HUES48 (cell line): ENCODE data around the gene TCP11.

Experiments
- H3K27ac ChIP-seq: one replicate; pipeline ENCODE4 v1.7.0; 2013; ENCODE audit warnings: low read depth, low read length, inconsistent platforms
- H3K27me3 ChIP-seq: 2 replicates; pipeline ENCODE4 v1.6.1; 2013; ENCODE audit warnings: mild to moderate bottlenecking, low read length; ENCODE audit not compliant: control insufficient read depth, insufficient read depth
- H3K36me3 ChIP-seq: 2 replicates; pipeline ENCODE4 v1.6.1; 2013; ENCODE audit warnings: low read length; ENCODE audit not compliant: control insufficient read depth, insufficient read depth
- H3K4me1 ChIP-seq: 2 replicates; pipeline ENCODE4 v1.6.1; 2013; ENCODE audit warnings: mild to moderate bottlenecking, low read length; ENCODE audit not compliant: control insufficient read depth, insufficient read depth
- H3K4me3 ChIP-seq: 2 replicates; pipeline ENCODE4 v1.5.1; 2013; ENCODE audit warnings: mild to moderate bottlenecking, low read depth, low read length
- H3K9ac ChIP-seq: 2 replicates; pipeline ENCODE4 v1.6.1; 2013; ENCODE audit warnings: mild to moderate bottlenecking, low read depth, low read length, moderate library complexity
- H3K9me3 ChIP-seq: 2 replicates; pipeline ENCODE4 v1.6.1; 2013; ENCODE audit warnings: low read length; ENCODE audit not compliant: control insufficient read depth, insufficient read depth

Gene TCP11

DNA sequence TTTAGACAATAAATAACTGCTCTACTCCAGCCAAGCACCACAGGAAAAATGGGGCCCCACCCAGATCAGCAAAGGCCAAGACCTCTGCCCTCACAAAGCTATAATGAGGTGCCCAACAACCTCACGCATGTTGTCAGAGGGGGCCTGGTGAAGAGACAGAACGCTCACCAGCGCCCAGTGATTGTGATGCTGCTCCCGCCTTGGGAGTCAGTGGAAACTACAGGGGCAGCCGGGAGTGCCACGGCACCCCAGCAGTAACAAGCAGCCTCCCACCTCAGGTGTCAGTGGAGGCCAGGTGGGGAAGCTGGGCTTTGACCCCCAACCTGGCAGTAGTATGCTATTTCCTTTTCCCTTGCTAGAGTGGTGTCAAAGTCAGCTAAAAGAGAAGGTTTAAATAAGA, 47.4 kb downstream of the TCP11 start:
- no peak overlapping the region for H3K27ac ChIP-seq

DNA sequence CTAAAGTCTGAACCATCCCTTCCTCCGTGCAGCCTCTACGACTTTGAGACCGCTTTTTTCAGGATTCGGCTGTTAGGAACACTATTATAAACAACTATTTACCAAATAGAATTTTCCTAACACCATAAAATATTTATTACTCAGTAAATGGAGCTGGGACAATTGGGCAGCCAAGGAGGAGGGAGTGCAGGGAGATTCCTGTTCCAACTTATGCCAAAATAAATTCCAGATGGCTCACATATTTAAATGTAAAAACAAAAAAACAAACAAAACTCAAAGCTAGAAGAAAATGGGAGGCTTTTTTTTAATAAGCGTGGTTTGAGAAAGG, 48.1 kb downstream of the TCP11 start:
- H3K36me3 ChIP-seq, result peaks cover 11% of the 10 kb centered on the region
- no peaks in the 10 kb centered on the region for H3K27me3 ChIP-seq
- H3K9me3 ChIP-seq, result no peaks in the 10 kb centered on the region
- H3K4me3 ChIP-seq, result no peak overlapping the region
- H3K9ac ChIP-seq, result no peak overlapping the region
- H3K4me1 ChIP-seq, result peaks cover 16% of the 10 kb centered on the region
- H3K27ac ChIP-seq, result no peak overlapping the region

More for the DNA sequence above, 47.4 kb downstream of the TCP11 start:
- Histone ChIP-seq H3K36me3 (peaks cover 5% of the 10 kb centered on the region; the same call in 1 of the 2 replicates), H3K4me3 (no peak overlapping the region), H3K4me1 (peaks cover 16% of the 10 kb centered on the region), H3K27me3 (no peaks in the 10 kb centered on the region), H3K9me3 (no peaks in the 10 kb centered on the region), H3K9ac (no peak overlapping the region)

DNA sequence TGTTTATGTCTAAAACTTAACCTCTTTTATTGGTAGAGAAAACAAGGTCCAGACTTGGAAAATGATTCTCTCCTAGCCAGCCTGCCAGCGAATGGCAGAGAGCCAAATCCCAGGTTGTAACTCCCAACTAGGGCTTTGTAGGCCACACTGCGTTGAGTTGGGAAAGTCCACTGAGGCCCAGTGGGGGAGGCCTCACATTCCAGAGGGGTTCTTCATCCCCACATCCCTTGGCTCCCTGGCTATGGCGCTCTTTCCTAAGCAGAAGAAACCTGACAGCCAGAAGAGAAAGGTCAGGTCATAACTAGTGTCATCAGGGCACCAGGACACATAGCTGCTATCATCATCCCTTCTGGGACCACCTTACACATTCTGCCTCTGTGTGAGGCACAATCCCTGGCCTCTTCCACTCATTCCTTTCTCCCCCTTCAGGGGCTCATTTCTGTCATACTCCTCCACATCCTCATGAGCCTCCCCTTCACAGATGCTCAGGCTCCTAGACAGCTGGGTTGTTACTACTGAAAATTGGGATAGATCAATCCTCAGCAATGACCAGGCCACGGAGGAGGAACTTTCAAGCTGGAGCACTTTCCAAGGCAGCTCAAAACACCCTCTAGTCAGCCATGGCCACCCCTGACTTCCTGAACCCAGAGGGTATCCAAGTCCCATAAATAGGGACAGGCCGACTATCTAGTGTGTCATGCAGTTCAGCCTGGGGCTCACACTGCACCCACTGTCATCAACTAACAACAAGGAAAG, 48.6 kb downstream of the TCP11 start:
- H3K4me3 ChIP-seq, result no peak overlapping the region
- peaks cover 16% of the 10 kb centered on the region for H3K4me1 ChIP-seq
- no peak overlapping the region for H3K27ac ChIP-seq
- peaks cover 16% of the 10 kb centered on the region for H3K36me3 ChIP-seq
- H3K27me3 ChIP-seq, result no peaks in the 10 kb centered on the region
- H3K9me3 ChIP-seq, result no peaks in the 10 kb centered on the region
- H3K9ac ChIP-seq, result no peak overlapping the region

- Histone ChIP-seq H3K27me3 (no peaks in the 10 kb centered on the region), H3K9me3 (no peaks in the 10 kb centered on the region)
Observed at GRCh38 chr6:35091346-35092083, 49.6 kb downstream of the TCP11 start.

GRCh38 chr6:35090734-35091133, 50.4 kb downstream of the TCP11 start:
- no peaks in the 10 kb centered on the region for H3K9me3 ChIP-seq
- no peak overlapping the region for H3K9ac ChIP-seq
- peaks cover 2% of the 10 kb centered on the region; the same call in 1 of the 2 replicates for H3K4me1 ChIP-seq
- H3K36me3 ChIP-seq, result peaks cover 33% of the 10 kb centered on the region
- no peak overlapping the region for H3K27ac ChIP-seq
- H3K27me3 ChIP-seq, result no peaks in the 10 kb centered on the region
- no peak overlapping the region for H3K4me3 ChIP-seq

More at GRCh38 chr6:35091346-35092083, 49.6 kb downstream of the TCP11 start:
- peaks cover 25% of the 10 kb centered on the region for H3K36me3 ChIP-seq
- H3K4me3 ChIP-seq, result no peak overlapping the region
- H3K27ac ChIP-seq, result no peak overlapping the region
- H3K4me1 ChIP-seq, result peaks cover 9% of the 10 kb centered on the region
- H3K9ac ChIP-seq, result no peak overlapping the region; the same call in 1 of the 2 replicates

DNA sequence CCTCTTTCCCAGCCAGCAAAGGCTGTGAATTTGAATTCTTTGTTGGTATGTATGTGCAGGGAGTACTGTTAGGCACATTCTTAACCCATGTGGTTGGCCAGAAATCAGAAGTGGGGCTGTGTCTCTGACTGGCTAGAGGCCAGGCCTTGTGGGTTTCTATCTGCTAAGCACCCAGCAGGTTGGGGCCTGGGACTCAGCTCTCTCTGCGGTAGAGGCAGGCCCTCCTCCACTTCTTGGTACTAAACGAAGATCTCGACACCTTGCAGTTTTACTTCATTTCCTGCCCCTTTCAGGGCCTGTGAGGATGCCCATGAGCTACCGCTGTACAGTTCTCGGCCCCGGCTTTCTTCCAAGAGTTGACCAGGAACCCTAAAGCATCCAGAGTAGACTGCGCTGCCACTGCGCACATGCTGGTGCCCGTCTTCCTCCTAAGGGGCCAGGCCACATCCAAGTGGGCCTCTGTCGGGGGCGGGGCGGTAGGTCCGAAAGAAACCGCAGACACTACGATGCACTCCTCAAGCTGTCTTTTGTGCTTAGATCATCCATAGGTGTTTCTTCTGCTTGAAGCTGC, 51.1 kb downstream of the TCP11 start:
- H3K9me3 ChIP-seq, result no peaks in the 10 kb centered on the region
- H3K4me3 ChIP-seq, result no peak overlapping the region
- no peak overlapping the region for H3K27ac ChIP-seq
- H3K27me3 ChIP-seq, result no peaks in the 10 kb centered on the region
- no peak overlapping the region for H3K9ac ChIP-seq
- peaks cover 39% of the 10 kb centered on the region for H3K36me3 ChIP-seq
- no peaks in the 10 kb centered on the region; the same call in 1 of the 2 replicates for H3K4me1 ChIP-seq

GRCh38 chr6:35089216-35089934, 51.8 kb downstream of the TCP11 start:
- Histone ChIP-seq H3K4me3 (no peak overlapping the region), H3K9me3 (no peaks in the 10 kb centered on the region), H3K4me1 (no peaks in the 10 kb centered on the region; the same call in 1 of the 2 replicates), H3K27me3 (no peaks in the 10 kb centered on the region), H3K27ac (no peak overlapping the region), H3K36me3 (peaks cover 45% of the 10 kb centered on the region), H3K9ac (no peak overlapping the region)

DNA sequence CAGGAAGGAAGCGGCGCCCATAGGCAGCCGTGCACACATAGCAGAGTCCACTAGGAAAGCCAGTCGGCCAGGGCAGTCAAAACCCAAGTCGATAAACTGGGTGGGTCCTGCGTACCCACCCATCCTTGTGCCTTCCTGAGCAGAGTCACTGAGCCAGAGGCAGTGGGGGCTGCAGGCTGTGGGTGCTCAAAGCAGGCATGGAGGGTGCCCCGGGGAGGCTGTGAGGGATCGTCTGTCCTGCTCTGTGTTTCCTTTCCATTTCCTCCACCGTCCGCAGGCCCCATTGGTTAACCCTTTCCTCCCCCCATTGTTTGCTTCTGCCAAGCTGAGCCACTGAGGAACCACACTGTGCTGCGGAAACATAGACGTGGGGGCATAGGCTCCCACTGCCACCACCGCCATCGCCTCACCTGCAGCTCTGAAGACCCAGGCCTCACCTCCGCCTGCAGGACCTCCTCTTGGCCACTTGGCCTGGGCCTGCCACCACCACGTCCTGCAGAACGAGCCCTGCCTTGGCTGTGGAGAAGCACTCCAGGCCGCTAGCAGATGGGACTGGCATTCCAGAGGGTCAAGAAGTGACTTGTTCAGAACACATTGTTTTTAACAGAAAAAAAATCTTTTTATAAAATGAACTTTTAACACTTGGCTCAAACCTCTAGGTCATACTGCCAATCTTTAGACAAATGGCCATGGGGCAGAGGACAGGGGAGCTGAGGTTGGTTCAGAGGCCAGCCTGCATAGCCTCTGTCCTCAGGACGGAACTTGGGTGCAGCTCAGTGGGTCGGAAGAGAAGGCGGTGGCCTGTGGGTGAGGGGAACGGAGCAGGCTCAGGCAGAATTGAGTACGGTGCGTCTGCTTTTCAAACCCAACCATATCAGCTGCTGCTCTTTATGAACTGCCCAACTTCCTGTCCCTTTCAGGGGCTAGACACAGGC, 52.6 kb downstream of the TCP11 start:
- Histone ChIP-seq H3K27me3 (no peaks in the 10 kb centered on the region), H3K9ac (no peak overlapping the region), H3K4me1 (no peaks in the 10 kb centered on the region), H3K36me3 (peaks cover 53% of the 10 kb centered on the region), H3K9me3 (no peaks in the 10 kb centered on the region), H3K4me3 (no peak overlapping the region), H3K27ac (no peak overlapping the region)

- no peak overlapping the region for H3K27ac ChIP-seq
- H3K9me3 ChIP-seq, result no peaks in the 10 kb centered on the region
- H3K4me3 ChIP-seq, result no peak overlapping the region
- peaks cover under 1% of the 10 kb centered on the region; the same call in 1 of the 2 replicates for H3K4me1 ChIP-seq
- no peaks in the 10 kb centered on the region for H3K27me3 ChIP-seq
- H3K9ac ChIP-seq, result no peak overlapping the region
- H3K36me3 ChIP-seq, result peaks cover 62% of the 10 kb centered on the region
Observed at GRCh38 chr6:35087361-35088280, 53.5 kb downstream of the TCP11 start.
